ENCODE measurements around the gene TTC28.

TTC28 gene

DNA sequence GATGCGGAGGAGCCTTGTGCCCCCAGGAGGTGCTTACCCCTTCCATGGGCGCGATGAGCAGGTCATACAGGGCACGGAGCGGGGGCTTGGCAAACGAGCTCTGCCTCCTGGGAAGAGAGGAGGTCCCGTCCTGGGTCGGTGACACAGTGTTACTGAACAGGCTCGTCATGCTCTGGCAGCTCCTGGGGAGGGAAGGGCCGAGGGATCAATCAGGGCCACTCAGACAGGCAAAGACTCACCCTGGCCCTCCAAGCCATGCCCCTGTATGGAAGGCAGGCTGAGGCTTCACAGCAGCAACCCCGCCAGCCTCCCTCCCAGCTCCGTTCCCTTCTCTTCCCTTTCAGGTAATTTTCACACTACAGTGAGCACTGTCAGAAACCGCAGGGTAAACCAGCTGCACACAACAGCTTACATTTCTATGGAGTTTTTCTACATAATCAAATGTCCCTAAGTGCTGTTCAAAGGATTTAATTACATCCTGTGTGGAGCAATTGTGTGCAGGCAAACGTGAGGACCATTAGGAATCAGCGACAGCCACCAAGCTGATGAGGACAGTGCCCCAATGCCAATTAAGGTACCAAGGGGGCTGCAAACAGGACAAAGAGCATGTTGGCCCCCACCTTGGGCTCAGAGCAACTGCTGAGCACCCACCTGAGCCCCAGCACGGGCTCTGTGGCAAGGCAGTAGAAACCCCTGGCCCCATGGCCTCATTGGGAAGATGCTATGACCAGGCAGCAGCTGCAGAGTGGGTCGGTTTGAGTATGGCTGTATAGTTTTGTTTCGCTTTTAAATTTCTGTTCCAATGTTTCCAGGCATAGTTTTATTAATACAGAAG is 665.2 kb downstream of the TTC28 start:
- DNase-seq = no peak

DNA sequence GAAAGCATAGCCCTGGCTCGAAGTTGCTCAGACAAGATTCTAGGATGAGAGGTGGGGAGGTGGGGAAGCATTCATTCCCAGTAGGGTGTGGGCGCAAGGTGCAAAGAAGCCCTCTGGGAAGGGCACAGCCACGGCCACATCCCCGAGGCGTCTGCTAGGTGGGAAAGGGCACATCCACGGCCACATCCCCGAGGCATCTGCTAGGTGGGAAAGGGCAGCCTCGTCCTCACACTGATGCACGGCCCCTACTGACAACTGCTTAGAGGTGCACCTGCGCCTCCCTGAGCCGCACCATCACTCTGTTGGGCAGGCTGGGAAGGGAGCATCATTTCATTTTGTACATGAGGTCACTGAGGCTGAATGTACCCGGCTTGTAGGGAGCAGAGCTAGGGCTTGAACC is 666.0 kb downstream of the TTC28 start:
- DNase-seq = no peak

DNA sequence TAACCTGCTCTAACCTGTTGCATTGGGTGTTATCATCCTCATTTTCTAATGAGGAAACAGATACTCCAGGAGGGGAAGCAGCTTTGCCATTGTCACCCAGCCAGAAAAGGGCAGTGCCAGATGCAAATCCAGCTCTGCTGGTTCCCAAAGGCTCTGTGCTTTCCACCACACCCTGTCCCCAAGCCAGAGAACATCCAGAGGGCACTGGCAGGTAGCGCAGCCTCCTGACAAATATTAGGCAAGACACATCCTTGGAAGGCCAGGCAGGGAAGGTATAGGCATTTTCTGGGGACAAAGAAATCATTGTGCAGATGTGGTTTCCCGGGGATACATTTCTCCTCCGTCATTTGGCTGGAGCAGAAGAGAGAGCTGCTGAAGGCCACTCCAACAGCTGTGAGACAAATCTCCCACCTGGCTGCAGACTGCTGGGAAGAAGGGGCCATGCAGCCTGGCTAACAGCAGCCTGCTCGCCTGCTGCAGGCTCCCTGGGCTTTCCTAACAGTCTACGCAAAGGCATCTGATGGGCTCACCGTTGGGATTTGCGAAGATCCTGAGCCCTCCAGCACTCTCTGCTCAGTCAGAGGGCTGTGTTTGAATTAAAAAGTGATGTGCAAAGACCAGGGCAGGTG is 666.7 kb downstream of the TTC28 start:
- DNase-seq = no peak

GRCh38 chr22:28009272-28009827 is 670.3 kb downstream of the TTC28 start:
- DNase-seq = peak; percentile 73

GRCh38 chr22:28008649-28009048 is 671.0 kb downstream of the TTC28 start:
- no peak for DNase-seq

GRCh38 chr22:28008056-28008455 is 671.6 kb downstream of the TTC28 start:
- DNase-seq = no peak

GRCh38 chr22:28006271-28006670 is 673.4 kb downstream of the TTC28 start:
- DNase-seq = no peak

- no peak for DNase-seq
Observed at GRCh38 chr22:28005513-28005912, 674.1 kb downstream of the TTC28 start.

DNA sequence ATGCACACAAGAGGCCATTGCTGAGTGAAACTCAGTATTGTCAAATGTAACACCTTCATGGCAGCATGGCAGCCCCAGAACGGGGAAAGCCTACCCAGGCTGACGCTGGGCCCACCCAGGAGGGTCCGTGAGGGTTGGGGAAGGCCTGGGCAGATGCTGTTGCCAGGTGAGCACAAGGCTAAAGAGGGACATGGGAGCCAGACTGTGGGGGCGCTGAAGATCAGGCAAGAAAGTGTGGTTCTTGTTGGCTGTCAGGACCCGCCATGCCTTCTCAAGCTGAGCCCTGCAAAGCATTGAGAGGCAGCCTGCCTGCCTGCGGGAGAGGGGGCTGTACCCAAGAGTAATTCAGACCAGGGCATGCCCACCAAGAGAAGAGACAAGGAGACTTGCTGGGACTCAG is 675.6 kb downstream of the TTC28 start:
- no peak for DNase-seq

DNA sequence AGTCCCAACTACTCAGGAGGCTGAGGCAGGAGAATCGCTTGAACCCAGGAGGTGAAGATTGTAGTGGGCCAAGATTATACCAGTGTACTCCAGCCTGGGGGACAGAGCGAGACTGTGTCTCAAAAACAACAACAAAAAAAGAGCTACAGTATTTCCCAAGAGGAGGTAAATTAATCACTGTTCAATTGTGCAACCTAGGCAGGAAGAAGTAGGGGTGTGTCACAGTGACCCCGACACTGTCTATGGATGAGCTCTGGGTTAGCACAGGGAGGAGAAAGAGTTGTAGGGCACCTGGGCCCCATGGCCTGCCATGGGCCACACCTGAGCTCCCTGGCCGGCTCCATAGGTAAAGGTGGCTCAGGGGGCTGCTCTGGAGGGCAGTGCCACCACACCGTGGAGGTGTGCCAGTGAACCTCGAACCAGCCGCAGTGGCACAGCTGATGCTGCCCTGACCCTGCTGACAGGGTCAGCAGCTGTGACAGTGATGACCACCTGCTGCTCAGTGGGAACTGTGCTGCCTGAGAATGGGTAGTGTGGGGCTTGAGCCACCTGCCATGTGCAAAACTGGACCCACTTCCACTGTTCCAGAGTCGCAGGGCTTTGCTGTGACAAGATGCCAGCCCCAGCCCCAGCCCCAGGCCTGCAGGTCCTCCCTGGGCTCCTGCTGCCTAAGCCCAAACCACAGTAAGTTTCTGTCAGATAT is 676.6 kb downstream of the TTC28 start:
- no peak for DNase-seq

DNA sequence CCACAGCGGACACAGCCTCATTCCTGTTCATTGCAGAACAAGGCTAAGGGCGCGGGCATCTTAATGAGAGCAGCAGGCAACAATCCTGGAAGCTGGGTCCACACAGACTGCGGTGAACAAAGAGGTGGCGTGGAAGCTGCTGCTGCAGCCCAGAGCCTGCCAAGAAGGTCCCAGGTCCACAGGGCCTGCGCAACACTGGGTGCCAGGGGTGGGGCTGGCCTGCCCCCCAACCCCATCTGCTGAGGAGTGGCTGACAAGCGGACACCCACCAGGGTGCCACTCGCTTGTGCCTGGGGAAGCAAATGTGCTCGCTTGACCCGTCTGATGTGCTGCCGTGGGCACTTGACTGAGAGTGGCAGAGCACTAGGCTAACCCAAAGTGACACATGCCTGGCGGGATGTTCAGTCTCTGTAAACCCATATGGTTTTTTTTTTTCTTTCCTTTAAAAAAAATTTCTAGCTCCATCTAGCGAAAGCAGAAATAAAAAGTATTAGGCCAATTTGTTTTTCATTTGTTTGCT is 677.4 kb downstream of the TTC28 start:
- DNase-seq = no peak

DNA sequence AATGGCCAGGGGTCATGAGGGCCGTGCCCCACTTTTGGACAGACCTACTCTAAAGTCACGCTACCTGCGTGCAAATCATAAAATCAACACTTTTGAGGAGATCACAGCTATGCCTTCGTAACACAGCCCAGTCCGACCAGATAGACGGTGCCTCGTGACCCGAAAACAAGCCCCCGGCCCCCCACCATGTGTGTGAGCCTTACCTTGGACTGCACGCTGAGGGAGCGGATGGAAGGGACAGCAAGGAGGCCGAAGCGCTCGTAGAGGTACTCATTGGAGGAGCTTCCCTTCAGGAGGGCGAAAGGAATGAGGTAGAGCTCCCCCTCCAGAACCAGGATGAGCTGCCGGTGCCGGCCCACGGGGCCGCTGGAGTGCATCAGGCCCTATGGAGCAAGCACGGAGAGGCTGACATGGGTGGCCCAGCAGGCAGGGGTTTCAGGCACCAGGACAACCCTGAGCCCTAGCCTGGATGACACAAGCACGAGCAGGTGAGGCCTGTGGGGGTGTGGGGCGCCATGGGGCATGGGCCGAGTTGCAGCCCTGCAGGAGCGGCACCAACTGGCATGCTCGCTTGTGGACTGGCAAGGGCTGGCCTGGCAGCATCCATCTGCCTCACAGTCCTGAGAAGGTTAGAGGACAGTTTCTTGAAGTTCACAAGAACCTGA is 678.3 kb downstream of the TTC28 start:
- no peak for DNase-seq

DNA sequence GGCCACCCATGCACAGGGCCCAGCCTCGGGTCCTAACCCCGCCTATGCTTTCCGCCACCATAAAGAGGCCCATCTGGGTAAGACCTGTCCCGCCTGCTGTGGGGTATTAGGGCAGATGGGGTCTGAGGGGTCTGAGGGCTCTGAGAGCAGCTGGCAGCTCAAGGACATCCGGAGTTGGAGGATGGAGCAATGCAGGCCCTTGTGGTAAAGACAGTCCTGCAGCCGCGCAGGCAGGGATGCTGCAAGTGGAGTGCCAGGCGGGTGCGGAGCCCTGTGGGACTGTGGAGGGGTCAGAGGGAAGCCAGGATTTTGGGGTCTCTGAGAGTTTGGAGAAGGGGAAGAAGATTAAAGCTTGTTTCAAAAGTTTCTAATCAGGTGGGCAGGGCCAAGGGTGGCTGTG is 679.3 kb downstream of the TTC28 start:
- DNase-seq = no peak

DNA sequence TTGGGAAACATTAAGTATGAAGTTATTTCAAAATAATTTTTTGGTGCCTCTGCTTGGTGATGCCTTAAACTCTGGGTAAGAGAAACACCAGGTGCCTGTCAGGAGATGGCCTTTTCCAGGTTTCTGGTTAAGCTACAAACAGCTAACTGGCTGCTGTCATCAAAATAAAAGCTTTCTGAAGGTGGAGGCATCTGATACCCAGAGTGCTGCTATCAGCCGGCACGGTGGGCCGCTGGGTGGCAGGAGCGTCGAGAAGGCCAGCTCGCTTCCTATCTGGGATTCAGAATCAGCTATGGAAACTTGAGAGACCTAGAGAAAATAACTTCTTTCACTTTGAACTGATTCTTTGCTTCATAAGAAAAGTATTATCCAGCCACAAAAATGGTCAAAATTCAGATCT is 679.8 kb downstream of the TTC28 start:
- no peak for DNase-seq

GRCh38 chr22:27998511-27999410 is 680.9 kb downstream of the TTC28 start:
- DNase-seq = no peak

GRCh38 chr22:27997538-27997937 is 682.1 kb downstream of the TTC28 start:
- DNase-seq = no peak

GRCh38 chr22:27996981-27997380 is 682.7 kb downstream of the TTC28 start:
- DNase-seq = no peak

DNA sequence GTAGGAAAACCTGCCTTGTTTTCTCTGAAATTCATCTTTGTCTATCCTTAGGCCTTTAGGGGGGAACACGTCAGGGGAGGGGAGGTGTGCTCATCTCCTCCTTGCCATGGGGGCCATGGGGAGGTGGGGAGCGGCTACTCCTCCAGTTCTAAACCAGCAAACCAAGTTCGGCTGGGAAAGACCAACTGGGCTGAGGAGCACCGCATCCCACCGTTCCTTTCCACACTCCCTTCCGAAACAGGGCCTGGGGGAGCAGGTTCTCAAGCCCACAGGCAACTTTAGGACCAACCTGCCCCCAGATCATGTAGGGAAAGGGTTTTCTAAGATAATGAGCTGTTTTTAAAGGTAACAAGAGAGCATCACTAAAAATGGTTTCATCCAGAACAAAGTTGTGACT is 683.1 kb downstream of the TTC28 start:
- DNase-seq = no peak

GRCh38 chr22:27995801-27996528 is 683.7 kb downstream of the TTC28 start:
- DNase-seq = no peak

DNA sequence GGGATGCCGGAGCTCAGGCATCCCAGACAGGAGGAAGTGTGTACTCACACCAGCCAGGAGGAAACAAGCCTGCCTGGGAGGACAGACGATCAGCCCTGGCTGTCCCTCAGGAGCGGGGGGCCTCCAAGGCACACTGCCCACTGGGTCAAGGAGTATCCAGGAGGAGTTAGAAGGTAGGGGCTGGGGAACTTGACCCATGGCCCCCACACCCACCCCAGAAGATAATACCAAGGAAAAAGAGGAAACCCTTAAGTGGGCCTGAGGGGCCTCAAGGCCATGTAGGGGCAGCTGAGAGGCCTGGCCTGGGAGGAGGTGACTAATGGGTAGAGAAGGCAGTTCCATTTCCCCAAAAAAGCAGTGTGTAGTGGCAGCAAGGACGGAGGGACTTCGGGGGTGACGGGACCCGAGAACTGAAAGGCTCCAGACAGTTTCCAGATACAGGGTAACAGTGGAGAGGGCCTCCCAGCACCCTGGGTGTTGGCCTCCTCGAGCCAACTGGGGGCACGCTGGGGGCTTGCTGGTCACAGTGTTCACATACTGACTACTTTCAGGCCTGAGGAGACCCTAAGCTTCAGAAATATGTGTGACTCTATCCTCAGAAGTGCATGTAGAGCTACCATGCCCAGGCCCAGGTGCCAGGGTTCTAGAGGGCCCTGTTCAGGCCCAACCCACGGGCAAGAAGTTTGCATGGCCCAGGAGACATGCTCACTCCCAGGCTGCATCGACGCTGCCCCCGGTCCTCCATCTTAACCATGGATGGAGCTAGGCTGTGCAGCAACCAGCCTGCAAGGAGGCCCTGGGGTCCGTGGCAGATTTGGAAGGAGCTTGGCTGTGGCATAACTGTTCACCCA is 684.9 kb downstream of the TTC28 start:
- no peak for DNase-seq
